GM12878 (cell line): Measurements from ENCODE around the gene ZNF827. TPM values are rescaled to one million over a fixed set of nuclear protein-coding genes. Genes with fewer than 3 reads are reported as not detected.

Source experiments
- ATAC-seq: fragments of 200-7000 bp; cut with Tn5 transposase; 3 replicates; pipeline ENCODE4 v1.9.1; 2020; ENCODE audit warnings: mild to moderate bottlenecking, moderate library complexity
- BruUV-seq: library from RNA; stranded (reverse); fragments of 400-500 nt; replicated peaks from 2 replicates; lab custom pipeline; 2021; lab: Mats Ljungman, UMichigan
- CTCF ChIA-PET: fragments of 300-600 bp; sonication (Branson Sonifier 250); formaldehyde crosslinking; extraction: SDS; loops from one replicate; lab custom pipeline; 2021; ENCODE audit warnings: inconsistent platforms; lab: Yijun Ruan, JAX
- POLR2A ChIA-PET: fragments of 350-600 bp; formaldehyde crosslinking; extraction: SDS; loops from one replicate; lab custom pipeline; 2021; ENCODE audit warnings: inconsistent platforms; lab: Charles Lee
- RAD21 ChIA-PET: fragments of 300-600 bp; sonication (Branson Sonifier 250); formaldehyde crosslinking; loops from one replicate; lab custom pipeline; 2023; ENCODE audit warnings: antibody characterized with exemption; ENCODE audit not compliant: unreplicated experiment; lab: Charles Lee
- SMC1A ChIA-PET: fragments of 300-600 bp; sonication (Branson Sonifier 250); formaldehyde crosslinking; loops from one replicate; lab custom pipeline; 2023; ENCODE audit not compliant: unreplicated experiment, uncharacterized antibody; lab: Charles Lee
- DNase-seq: peaks from one replicate; pipeline ENCODE4 v3.0.0-alpha.2; 2011; ENCODE audit warnings: low read depth, low spot score
- FAIRE-seq: peaks from 3 replicates; lab custom pipeline; 2011; peaks lifted over from hg19 to GRCh38; lab: Jason Lieb, UNC
- H2AFZ ChIP-seq: 2 replicates; pipeline ENCODE4 v1.6.0; 2011; ENCODE audit warnings: low read depth, low read length, control low read depth; ENCODE audit not compliant: control insufficient read depth
- H3K27ac ChIP-seq: 2 replicates; pipeline ENCODE4 v1.5.1; 2011; ENCODE audit warnings: control low read depth; ENCODE audit not compliant: control insufficient read depth, insufficient read depth
- H3K27me3 ChIP-seq, 2 experiments: replicated peaks in 1 of 2; 2 replicates each; pipeline versions ENCODE4 v1.6.0 to v1.6.1; 2011; ENCODE audit warnings: low read length in 1 of 2; ENCODE audit not compliant: control insufficient read depth in 2 of 2, insufficient read depth in 2 of 2
- H3K36me3 ChIP-seq, 2 experiments: 2 replicates each; pipeline ENCODE4 v1.5.1; 2011; ENCODE audit warnings: low read length in 1 of 2; ENCODE audit not compliant: control insufficient read depth in 2 of 2, insufficient read depth in 2 of 2
- H3K4me1 ChIP-seq: 2 replicates; pipeline ENCODE4 v1.6.1; 2011; ENCODE audit warnings: mild to moderate bottlenecking, low read length, moderate library complexity, mixed read lengths; ENCODE audit not compliant: control insufficient read depth, insufficient read depth
- H3K4me2 ChIP-seq: 2 replicates; pipeline ENCODE4 v1.6.0; 2011; ENCODE audit warnings: control low read depth; ENCODE audit not compliant: control insufficient read depth, insufficient read depth
- H3K4me3 ChIP-seq: fragments of 200-600 bp; sonication (generic); 2 replicates; pipeline ENCODE4 v1.5.1; 2016
- H3K79me2 ChIP-seq: 2 replicates; pipeline ENCODE4 v1.6.0; 2011; ENCODE audit warnings: low read length; ENCODE audit not compliant: control insufficient read depth, insufficient read depth
- H3K9ac ChIP-seq: 2 replicates; pipeline ENCODE4 v1.8.0; 2011; ENCODE audit warnings: low read length, control low read depth, mixed read lengths; ENCODE audit not compliant: control insufficient read depth, insufficient read depth
- H3K9me3 ChIP-seq: replicated peaks from 3 replicates; pipeline ENCODE4 v1.5.1; 2011; ENCODE audit warnings: mild to moderate bottlenecking, low read length; ENCODE audit not compliant: control insufficient read depth, insufficient read depth
- H4K20me1 ChIP-seq: 2 replicates; pipeline ENCODE4 v1.6.0; 2011; ENCODE audit not compliant: control insufficient read depth, insufficient read depth
- CHD2 ChIP-seq: IDR thresholded peaks from 2 replicates; pipeline ENCODE4 v1.6.1; 2011; ENCODE audit warnings: low read depth, low read length, improper control_type of control experiment, borderline replicate concordance
- CREB1 ChIP-seq: IDR thresholded peaks from 2 replicates; pipeline ENCODE4 v1.6.1; 2012; ENCODE audit warnings: low read depth, mild to moderate bottlenecking, inconsistent platforms
- CREM ChIP-seq: IDR thresholded peaks from 2 replicates; pipeline ENCODE4 v1.6.1; 2014; ENCODE audit warnings: antibody characterized with exemption, low read depth
- JUND ChIP-seq: IDR thresholded peaks from 2 replicates; pipeline ENCODE4 v1.6.1; 2012; ENCODE audit warnings: low read depth, mild to moderate bottlenecking, low read length, improper control_type of control experiment, moderate library complexity
- MEF2A ChIP-seq: IDR thresholded peaks from 2 replicates; pipeline ENCODE4 v1.6.1; 2011; ENCODE audit warnings: low read depth, mild to moderate bottlenecking, low read length, moderate library complexity; ENCODE audit not compliant: insufficient read depth
- RAD21 ChIP-seq: IDR thresholded peaks from 2 replicates; pipeline ENCODE4 v1.6.1; 2011; ENCODE audit warnings: mild to moderate bottlenecking, low read depth, low read length, moderate library complexity; ENCODE audit not compliant: insufficient read depth
- RELA ChIP-seq: fragments of 450-650 bp; IDR thresholded peaks from 2 replicates; pipeline ENCODE4 v1.8.0; 2014; ENCODE audit warnings: borderline replicate concordance; ENCODE audit not compliant: partially characterized antibody
- RFX5 ChIP-seq: IDR thresholded peaks from 2 replicates; pipeline ENCODE4 v1.6.1; 2011; ENCODE audit warnings: low read depth, low read length, improper control_type of control experiment
- RUNX3 ChIP-seq: IDR thresholded peaks from 2 replicates; pipeline ENCODE4 v1.6.1; 2012; ENCODE audit warnings: low read length, inconsistent platforms
- SIX5 ChIP-seq: IDR thresholded peaks from 2 replicates; pipeline ENCODE4 v1.6.1; 2011; ENCODE audit warnings: mild to moderate bottlenecking, low read depth, low read length, moderate library complexity; ENCODE audit not compliant: severe bottlenecking
- SMARCA5 ChIP-seq: fragments of 450-650 bp; IDR thresholded peaks from 2 replicates; pipeline ENCODE4 v1.6.1; 2017; ENCODE audit warnings: mild to moderate bottlenecking
- SMC3 ChIP-seq: IDR thresholded peaks from 2 replicates; pipeline ENCODE4 v1.6.1; 2011; ENCODE audit warnings: low read length, improper control_type of control experiment, borderline replicate concordance
- SREBF2 ChIP-seq: IDR thresholded peaks from 2 replicates; pipeline ENCODE4 v1.6.1; 2012; ENCODE audit warnings: mild to moderate bottlenecking, low read length
- SUPT20H ChIP-seq: IDR thresholded peaks from 2 replicates; pipeline ENCODE4 v1.6.1; 2011; ENCODE audit warnings: low read depth, mild to moderate bottlenecking, low read length, moderate library complexity, borderline replicate concordance; ENCODE audit not compliant: control insufficient read depth
- YY1 ChIP-seq: IDR thresholded peaks from 2 replicates; pipeline ENCODE4 v1.6.1; 2011; ENCODE audit warnings: low read depth, mild to moderate bottlenecking, low read length
- ZNF217 ChIP-seq: fragments of 450-650 bp; IDR thresholded peaks from 2 replicates; pipeline ENCODE4 v1.6.1; 2017; ENCODE audit warnings: antibody characterized with exemption, mild to moderate bottlenecking
- ZNF24 ChIP-seq: fragments of 450-650 bp; IDR thresholded peaks from 2 replicates; pipeline ENCODE4 v1.6.1; 2017; ENCODE audit warnings: antibody characterized with exemption, mild to moderate bottlenecking
- ZSCAN29 ChIP-seq: fragments of 450-650 bp; IDR thresholded peaks from 2 replicates; pipeline ENCODE4 v1.6.1; 2017; ENCODE audit warnings: mild to moderate bottlenecking, moderate library complexity
- WGBS: methylation state at CpG from one replicate; pipeline ENCODE4 v1.1.6; 2016; ENCODE audit warnings: low lambda C conversion rate; ENCODE audit not compliant: insufficient replicate concordance, insufficient coverage; ENCODE audit errors: missing lambda C conversion rate; 5-methylcytosine and 5-hydroxymethylcytosine counted together
- in situ Hi-C: fragments of 300-500 bp; cut with MboI; formaldehyde crosslinking; loops from 9 replicates; pipeline ENCODE4 v1.14.3; 2018; ENCODE audit warnings: mixed read lengths
- intact Hi-C: fragments of 100-400 bp; cut with micrococcal nuclease; formaldehyde crosslinking; loops from one replicate; pipeline ENCODE4 v1.14.2; 2022; ENCODE audit not compliant: unreplicated experiment
- polyA plus RNA-seq, 11 experiments: library from polyadenylated mRNA; depleted of rRNA in 4 of 11; unstranded in 6 of 11; stranded (reverse) in 5 of 11; fragments of >200 nt; fragmentation: Nextera tagmentation in 4 of 11; fragmentation: Illumina TruSeq in 1 of 11; extraction: Ambion mirVana in 4 of 11; extraction: Trizol in 1 of 11; gene quantifications; 1 replicate in 1 of 11; 2 replicates in 10 of 11; pipeline versions ENCODE4 v1.2.1 to v1.2.3, GENCODE V29; 2011 to 2016; ENCODE audit warnings: inconsistent platforms in 2 of 11, missing spikeins in 2 of 11, low read depth in 1 of 11
- total RNA-seq, 4 experiments: library from RNA; depleted of rRNA in 3 of 4; stranded (reverse); fragments of >200 nt in 3 of 4; fragmentation: Illumina TruSeq in 1 of 4; extraction: Trizol in 1 of 4; gene quantifications; 2 replicates each; pipeline versions ENCODE4 v1.2.1 to v1.2.3, GENCODE V29; 2013 to 2021
- TF ChIP-seq, protein P1 (sequence below): fragments of 450-650 bp; IDR thresholded peaks from 2 replicates; pipeline ENCODE4 v1.6.1; 2017; ENCODE audit warnings: mild to moderate bottlenecking, low read depth, inconsistent platforms; ENCODE audit not compliant: poor library complexity, severe bottlenecking
- TF ChIP-seq, protein P2 (sequence below): fragments of 450-650 bp; formaldehyde crosslinking; IDR thresholded peaks from 2 replicates; pipeline ENCODE4 v1.5.0; 2022; ENCODE audit warnings: mild to moderate bottlenecking, missing genetic modification characterization

ZNF827 gene
- total and polyA plus RNA-seq, 10 of the 15 experiments (the other 5 are each of a cell fraction or from before 2014, with no cell fraction given): 3.8 to 31.5 (median 13.6) TPM

DNA sequence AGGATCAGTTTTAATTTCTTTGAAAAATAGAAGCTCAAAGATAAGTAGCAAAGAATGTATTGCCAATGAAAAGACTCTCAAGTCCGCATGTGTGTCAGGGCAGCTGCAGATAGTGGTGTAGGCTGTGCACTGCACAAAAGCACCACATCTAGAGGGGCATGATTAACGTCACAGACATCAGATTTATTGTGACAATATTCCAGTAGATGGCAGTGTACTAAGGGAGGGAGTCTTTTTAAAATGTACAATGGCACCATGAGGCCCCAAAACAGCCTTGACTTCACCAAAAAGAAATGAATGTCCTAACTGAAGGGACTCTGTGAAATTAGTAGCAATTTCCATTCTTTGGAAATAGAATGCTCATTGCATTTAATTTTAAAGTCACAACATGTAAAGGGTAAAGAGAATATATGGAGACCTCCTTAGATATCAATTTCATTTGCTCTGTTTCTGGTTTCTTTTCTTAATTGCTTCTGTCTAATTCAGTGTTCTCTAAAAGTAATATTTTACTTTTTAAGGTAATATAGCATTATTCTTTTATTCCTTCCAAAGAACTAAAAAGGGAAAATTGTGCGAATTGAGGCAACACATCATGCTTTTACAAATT lies 98.4 kb downstream of the ZNF827 start:
- Histone ChIP-seq H4K20me1 (no peaks in the 10 kb centered on the region), H3K9me3 (no peaks in the 10 kb centered on the region), H3K27ac (no peak overlapping the region), H3K4me2 (no peak overlapping the region), H3K4me3 (no peak overlapping the region), H3K79me2 (no peaks in the 10 kb centered on the region), H3K27me3 (no peaks in the 10 kb centered on the region), H3K9ac (no peak overlapping the region), H2AFZ (no peak overlapping the region), H3K36me3 (peaks cover 6 to 14% of the 10 kb centered on the region in 2 experiments), H3K4me1 (peaks cover 2% of the 10 kb centered on the region; the same call in 1 of the 2 replicates)
- ATAC-seq: peak; percentile 99
- intact Hi-C loops: no loop called here
- in situ Hi-C loops: no loop called here
- DNase-seq: peak; percentile 32
- SMC1A ChIA-PET: interaction anchor here (1.3 to 2.9 kb wide), 5 partner anchors 20 to 47 kb away, joined by 3 to 6 read pairs (median 4); no protein-coding TSS in a partner anchor
- RAD21 ChIA-PET: interaction anchor here (1.3 kb wide), 1 partner anchor 217 kb away, joined by 3 read pairs; no protein-coding TSS in a partner anchor
- 49% methylated on average over 3 of the region's 3 CpGs for WGBS
- POLR2A ChIA-PET: interaction anchor here (1.4 kb wide), 1 partner anchor 11 kb away, joined by 3 read pairs; no protein-coding TSS in a partner anchor
- FAIRE-seq: peak; percentile 44
- no TSS peak for BruUV-seq
- CTCF ChIA-PET: interaction anchor here (0.6 to 2.0 kb wide), 9 partner anchors 9 to 99 kb away, joined by 3 to 7 read pairs (median 4); no protein-coding TSS in a partner anchor
- TF ChIP-seq ZSCAN29 (no peak), SMC3 (peak; percentile 54), JUND (no peak), CREB1 (0 out of 2 replicates have a peak, but pooled peaks have one; percentile 24), YY1 (0 out of 2 replicates have a peak, but pooled peaks have one; percentile 32), ZNF217 (no peak), SREBF2 (no peak), SUPT20H (no peak), SMARCA5 (peak; percentile 88; the same call in 1 of the 2 replicates), CREM (0 out of 2 replicates have a peak, but pooled peaks have one; percentile 29), RFX5 (no peak), CHD2 (no peak), RAD21 (peak; percentile 43; the same call in 1 of the 2 replicates), ZNF24 (no peak), SIX5 (no peak), MEF2A (no peak), RELA (no peak), RUNX3 (0 out of 2 replicates have a peak, but pooled peaks have one; percentile 3)
- TF ChIP-seq, protein P1, sequence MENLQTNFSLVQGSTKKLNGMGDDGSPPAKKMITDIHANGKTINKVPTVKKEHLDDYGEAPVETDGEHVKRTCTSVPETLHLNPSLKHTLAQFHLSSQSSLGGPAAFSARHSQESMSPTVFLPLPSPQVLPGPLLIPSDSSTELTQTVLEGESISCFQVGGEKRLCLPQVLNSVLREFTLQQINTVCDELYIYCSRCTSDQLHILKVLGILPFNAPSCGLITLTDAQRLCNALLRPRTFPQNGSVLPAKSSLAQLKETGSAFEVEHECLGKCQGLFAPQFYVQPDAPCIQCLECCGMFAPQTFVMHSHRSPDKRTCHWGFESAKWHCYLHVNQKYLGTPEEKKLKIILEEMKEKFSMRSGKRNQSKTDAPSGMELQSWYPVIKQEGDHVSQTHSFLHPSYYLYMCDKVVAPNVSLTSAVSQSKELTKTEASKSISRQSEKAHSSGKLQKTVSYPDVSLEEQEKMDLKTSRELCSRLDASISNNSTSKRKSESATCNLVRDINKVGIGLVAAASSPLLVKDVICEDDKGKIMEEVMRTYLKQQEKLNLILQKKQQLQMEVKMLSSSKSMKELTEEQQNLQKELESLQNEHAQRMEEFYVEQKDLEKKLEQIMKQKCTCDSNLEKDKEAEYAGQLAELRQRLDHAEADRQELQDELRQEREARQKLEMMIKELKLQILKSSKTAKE: no peak
- TF ChIP-seq, protein P2, sequence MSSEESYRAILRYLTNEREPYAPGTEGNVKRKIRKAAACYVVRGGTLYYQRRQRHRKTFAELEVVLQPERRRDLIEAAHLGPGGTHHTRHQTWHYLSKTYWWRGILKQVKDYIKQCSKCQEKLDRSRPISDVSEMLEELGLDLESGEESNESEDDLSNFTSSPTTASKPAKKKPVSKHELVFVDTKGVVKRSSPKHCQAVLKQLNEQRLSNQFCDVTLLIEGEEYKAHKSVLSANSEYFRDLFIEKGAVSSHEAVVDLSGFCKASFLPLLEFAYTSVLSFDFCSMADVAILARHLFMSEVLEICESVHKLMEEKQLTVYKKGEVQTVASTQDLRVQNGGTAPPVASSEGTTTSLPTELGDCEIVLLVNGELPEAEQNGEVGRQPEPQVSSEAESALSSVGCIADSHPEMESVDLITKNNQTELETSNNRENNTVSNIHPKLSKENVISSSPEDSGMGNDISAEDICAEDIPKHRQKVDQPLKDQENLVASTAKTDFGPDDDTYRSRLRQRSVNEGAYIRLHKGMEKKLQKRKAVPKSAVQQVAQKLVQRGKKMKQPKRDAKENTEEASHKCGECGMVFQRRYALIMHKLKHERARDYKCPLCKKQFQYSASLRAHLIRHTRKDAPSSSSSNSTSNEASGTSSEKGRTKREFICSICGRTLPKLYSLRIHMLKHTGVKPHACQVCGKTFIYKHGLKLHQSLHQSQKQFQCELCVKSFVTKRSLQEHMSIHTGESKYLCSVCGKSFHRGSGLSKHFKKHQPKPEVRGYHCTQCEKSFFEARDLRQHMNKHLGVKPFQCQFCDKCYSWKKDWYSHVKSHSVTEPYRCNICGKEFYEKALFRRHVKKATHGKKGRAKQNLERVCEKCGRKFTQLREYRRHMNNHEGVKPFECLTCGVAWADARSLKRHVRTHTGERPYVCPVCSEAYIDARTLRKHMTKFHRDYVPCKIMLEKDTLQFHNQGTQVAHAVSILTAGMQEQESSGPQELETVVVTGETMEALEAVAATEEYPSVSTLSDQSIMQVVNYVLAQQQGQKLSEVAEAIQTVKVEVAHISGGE (CRISPR knock-in tag): no peak
